Subcutaneous adipose tissue (tissue), 4 donors: ENCODE data around the gene ITGA8. TPM values are rescaled to one million over a fixed set of nuclear protein-coding genes. Genes with fewer than 3 reads are reported as not detected.

ENCODE experiments used
- total RNA-seq, 4 donors: library from RNA; depleted of rRNA; stranded (reverse); fragments of >200 nt; gene quantifications; one replicate each; pipeline ENCODE4 v1.1.0, GENCODE V29; 2016
- TF ChIP-seq, protein P1 (sequence below): fragments of 450-650 bp; IDR thresholded peaks from one replicate; pipeline ENCODE4 v1.5.1; 2016; ENCODE audit warnings: low read depth, mild to moderate bottlenecking, control low read depth, antibody characterized with exemption, moderate library complexity

The ITGA8 gene
- total RNA-seq, 4 donors from 2014 or later, result 0.33 to 3.6 (median 2.4) TPM

GRCh38 chr10:15652757-15653156 is 67.0 kb downstream of the ITGA8 start:
- TF ChIP-seq, protein P1, sequence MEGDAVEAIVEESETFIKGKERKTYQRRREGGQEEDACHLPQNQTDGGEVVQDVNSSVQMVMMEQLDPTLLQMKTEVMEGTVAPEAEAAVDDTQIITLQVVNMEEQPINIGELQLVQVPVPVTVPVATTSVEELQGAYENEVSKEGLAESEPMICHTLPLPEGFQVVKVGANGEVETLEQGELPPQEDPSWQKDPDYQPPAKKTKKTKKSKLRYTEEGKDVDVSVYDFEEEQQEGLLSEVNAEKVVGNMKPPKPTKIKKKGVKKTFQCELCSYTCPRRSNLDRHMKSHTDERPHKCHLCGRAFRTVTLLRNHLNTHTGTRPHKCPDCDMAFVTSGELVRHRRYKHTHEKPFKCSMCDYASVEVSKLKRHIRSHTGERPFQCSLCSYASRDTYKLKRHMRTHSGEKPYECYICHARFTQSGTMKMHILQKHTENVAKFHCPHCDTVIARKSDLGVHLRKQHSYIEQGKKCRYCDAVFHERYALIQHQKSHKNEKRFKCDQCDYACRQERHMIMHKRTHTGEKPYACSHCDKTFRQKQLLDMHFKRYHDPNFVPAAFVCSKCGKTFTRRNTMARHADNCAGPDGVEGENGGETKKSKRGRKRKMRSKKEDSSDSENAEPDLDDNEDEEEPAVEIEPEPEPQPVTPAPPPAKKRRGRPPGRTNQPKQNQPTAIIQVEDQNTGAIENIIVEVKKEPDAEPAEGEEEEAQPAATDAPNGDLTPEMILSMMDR, result no peak

DNA sequence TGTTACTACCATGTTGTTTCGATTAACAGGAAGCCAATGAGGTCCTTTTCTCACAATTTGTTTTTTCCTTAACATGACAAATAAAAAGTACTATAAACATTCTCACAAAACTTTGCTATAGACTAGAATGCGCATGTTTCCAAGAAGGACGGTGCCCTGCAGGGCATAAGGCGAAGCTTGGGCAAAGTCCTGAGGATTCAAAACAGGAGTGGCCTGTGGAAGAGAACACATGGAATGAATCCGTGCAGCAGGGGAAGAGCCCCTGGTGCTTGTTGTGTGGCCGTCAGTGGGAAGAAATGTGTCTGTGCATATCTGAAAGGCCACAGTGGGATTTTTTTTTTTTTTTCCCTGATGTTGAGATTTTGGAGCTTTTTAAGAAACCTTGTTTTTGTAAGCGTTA is 67.6 kb downstream of the ITGA8 start:
- TF ChIP-seq, protein P1, result no peak

- TF ChIP-seq, protein P1, result no peak
These were observed 68.5 kb downstream of the ITGA8 start for GRCh38 chr10:15651175-15651574.

- TF ChIP-seq, protein P1, result no peak
These were observed 77.6 kb downstream of the ITGA8 start for GRCh38 chr10:15642095-15642494.

GRCh38 chr10:15640536-15641085 is 79.1 kb downstream of the ITGA8 start:
- TF ChIP-seq, protein P1, result no peak

GRCh38 chr10:15636446-15636845 is 83.3 kb downstream of the ITGA8 start:
- TF ChIP-seq, protein P1, result no peak

GRCh38 chr10:15632456-15633091 is 87.1 kb downstream of the ITGA8 start:
- TF ChIP-seq, protein P1, result no peak
